GDM1 (cell line): Measurements from ENCODE around the gene A2M.

Experiments used
- DNase-seq: peaks from one replicate; lab custom pipeline; 2025; lab: John Stamatoyannopoulos, UW

The A2M gene

GRCh38 chr12:9036227-9036626, 79.5 kb downstream of the A2M start:
- no peak for DNase-seq

GRCh38 chr12:9034095-9034494, 81.6 kb downstream of the A2M start:
- no peak for DNase-seq

- DNase-seq: no peak
Measured at GRCh38 chr12:9033265-9033887, 82.3 kb downstream of the A2M start.

GRCh38 chr12:9032202-9032964, 83.3 kb downstream of the A2M start:
- DNase-seq: no peak

- DNase-seq: no peak
Measured at GRCh38 chr12:9030776-9031175, 84.9 kb downstream of the A2M start.

- DNase-seq: no peak
Measured at GRCh38 chr12:9027161-9028059, 88.3 kb downstream of the A2M start.

- DNase-seq: no peak
Measured at GRCh38 chr12:9024512-9024911, 91.2 kb downstream of the A2M start.

- DNase-seq: no peak
Measured at GRCh38 chr12:9022592-9022991, 93.1 kb downstream of the A2M start.
